Natural killer cell (primary cell): ENCODE data around the gene POLR2F. TPM values are rescaled to one million over a fixed set of nuclear protein-coding genes. Genes with fewer than 3 reads are reported as not detected.

Experiments
- ATAC-seq, 3 donors: fragments of 150-1000 bp in 2 of 3; fragments of 200-7000 bp in 1 of 3; cut with Tn5 transposase; 1 replicate in 1 of 3; 2 replicates in 2 of 3; pipeline ENCODE4 v1.10.0; 2021; ENCODE audit warnings: mild to moderate bottlenecking in 2 of 3, moderate library complexity in 2 of 3
- DNase-seq, 2 donors: peaks; one replicate each; pipeline versions ENCODE4 v3.0.0 to v3.0.0-alpha.2; 2013 to 2021; ENCODE audit warnings: mixed read lengths in 1 of 2
- H3K27ac ChIP-seq: one replicate; pipeline ENCODE4 v1.5.1; 2013; ENCODE audit warnings: mild to moderate bottlenecking, low read length
- H3K27me3 ChIP-seq: one replicate; pipeline ENCODE4 v1.6.1; 2013; ENCODE audit warnings: low read length; ENCODE audit not compliant: control insufficient read depth, insufficient read depth
- H3K36me3 ChIP-seq: one replicate; pipeline ENCODE4 v1.6.1; 2013; ENCODE audit warnings: low read length; ENCODE audit not compliant: control insufficient read depth, insufficient read depth
- H3K4me1 ChIP-seq: one replicate; pipeline ENCODE4 v1.6.1; 2013; ENCODE audit warnings: low read length; ENCODE audit not compliant: control insufficient read depth, insufficient read depth
- H3K4me3 ChIP-seq: one replicate; pipeline ENCODE4 v1.5.1; 2013; ENCODE audit warnings: low read length
- H3K9me3 ChIP-seq: one replicate; pipeline ENCODE4 v1.6.1; 2013; ENCODE audit warnings: low read length; ENCODE audit not compliant: control insufficient read depth, insufficient read depth
- H3K27ac Mint-ChIP-seq, 2 donors: one replicate each; pipeline ENCODE4 v1.8.0; 2022; ENCODE audit warnings: mild to moderate bottlenecking in 2 of 2, mixed read lengths in 2 of 2, moderate library complexity in 1 of 2
- H3K27me3 Mint-ChIP-seq, 2 donors: one replicate each; pipeline ENCODE4 v1.8.0; 2022; ENCODE audit warnings: low read depth in 2 of 2, mixed read lengths in 2 of 2
- H3K36me3 Mint-ChIP-seq: one replicate; pipeline ENCODE4 v1.8.0; 2022; ENCODE audit warnings: mixed read lengths
- H3K4me1 Mint-ChIP-seq, 2 donors: one replicate each; pipeline ENCODE4 v1.8.0; 2022; ENCODE audit warnings: mixed read lengths in 2 of 2
- H3K4me3 Mint-ChIP-seq: one replicate; pipeline ENCODE4 v1.8.0; 2022; ENCODE audit warnings: mild to moderate bottlenecking, moderate library complexity, mixed read lengths
- H3K9me3 Mint-ChIP-seq, 2 donors: one replicate each; pipeline ENCODE4 v1.8.0; 2022; ENCODE audit warnings: mixed read lengths in 2 of 2
- CTCF ChIP-seq: fragments of 200-600 bp; IDR thresholded peaks from one replicate; pipeline ENCODE4 v1.8.0; 2022; ENCODE audit warnings: antibody characterized with exemption
- WGBS: methylation state at CpG from one replicate; pipeline ENCODE4 v1.1.7; 2013; ENCODE audit warnings: missing lambda C conversion rate; ENCODE audit not compliant: insufficient coverage; 5-methylcytosine and 5-hydroxymethylcytosine counted together
- intact Hi-C: fragments of 100-400 bp; cut with micrococcal nuclease; formaldehyde crosslinking; loops from one replicate; pipeline ENCODE4 v1.14.2; 2022
- total RNA-seq, 4 donors: library from RNA; stranded (reverse); fragments of 120-200 nt in 1 of 4; gene quantifications; one replicate each; pipeline versions ENCODE4 v1.2.3 to v1.2.4, GENCODE V29; 2013 to 2022

Gene POLR2F
- total RNA-seq, 3 donors from 2014 or later (not counting 1 experiment from before 2014, with no cell fraction given), result 38.7 to 40.6 (median 38.8) TPM

- intact Hi-C loops, result no loop called here
- no peaks in the 10 kb centered on the region for H3K9me3 Mint-ChIP-seq
- 60% methylated on average over 7 of the region's 7 CpGs for WGBS
Observed at GRCh38 chr22:38017272-38017920, 63.9 kb downstream of the POLR2F start.

GRCh38 chr22:38017939-38018885 lies 64.7 kb downstream of the POLR2F start:
- no peaks in the 10 kb centered on the region for H3K27me3 ChIP-seq
- H3K9me3 ChIP-seq, result no peaks in the 10 kb centered on the region
- H3K9me3 Mint-ChIP-seq, result no peaks in the 10 kb centered on the region
- no peaks in the 10 kb centered on the region for H3K36me3 Mint-ChIP-seq
- WGBS, result 91% methylated on average over 12 of the region's 12 CpGs
- H3K4me1 ChIP-seq, result peaks cover 20% of the 10 kb centered on the region
- H3K27ac Mint-ChIP-seq, result peak overlapping the region in 1 of 2 donors; percentile 51
- DNase-seq (no peak), ATAC-seq (no peak)
- peaks cover 6 to 25% of the 10 kb centered on the region in 2 donors for H3K4me1 Mint-ChIP-seq
- no peak overlapping the region for H3K4me3 ChIP-seq
- no peak overlapping the region for H3K4me3 Mint-ChIP-seq
- TF ChIP-seq CTCF, result no peak
- intact Hi-C loops, result no loop called here
- H3K27me3 Mint-ChIP-seq, result peaks cover 0 to 4% of the 10 kb centered on the region in 2 donors
- no peak overlapping the region for H3K27ac ChIP-seq
- no peaks in the 10 kb centered on the region for H3K36me3 ChIP-seq

More at GRCh38 chr22:38017272-38017920, 63.9 kb downstream of the POLR2F start:
- TF ChIP-seq CTCF, result no peak
- peak in 1 of 3 donors; percentile 45 for ATAC-seq
- Mint-ChIP-seq H3K27ac (peak overlapping the region in 1 of 2 donors; percentile 31), H3K4me3 (no peak overlapping the region), H3K27me3 (peaks cover 0 to 4% of the 10 kb centered on the region in 2 donors), H3K36me3 (no peaks in the 10 kb centered on the region), H3K4me1 (peaks cover 6 to 25% of the 10 kb centered on the region in 2 donors)
- Histone ChIP-seq H3K4me3 (no peak overlapping the region), H3K4me1 (peaks cover 20% of the 10 kb centered on the region), H3K27ac (no peak overlapping the region), H3K9me3 (no peaks in the 10 kb centered on the region), H3K27me3 (no peaks in the 10 kb centered on the region), H3K36me3 (no peaks in the 10 kb centered on the region)
- no peak for DNase-seq

Other genes with a start within 250 kb of the POLR2F start
- 1 to 10 TPM in 1 of 3 donors, under 1 TPM in 2; 0.25 to 1.2 (median 0.28) TPM for gene GCAT, start 145.8 kb upstream of the POLR2F start, total RNA-seq
- under 1 TPM in 2 of 3 donors, not detected in 1; 0.24 to 0.32 TPM for gene GALR3, start 130.3 kb upstream of the POLR2F start, total RNA-seq
- gene ANKRD54, start 109.4 kb upstream of the POLR2F start, total RNA-seq, result 10 to 100 TPM; 23.0 to 28.7 (median 26.4) TPM
- gene EIF3L, start 104.3 kb upstream of the POLR2F start, total RNA-seq, result 100 to 1,000 TPM; 276 to 295 (median 291) TPM
- gene MICALL1, start 47.4 kb upstream of the POLR2F start, total RNA-seq, result 10 to 100 TPM; 24.6 to 34.3 (median 32.4) TPM
- not detected for gene C22orf23, start 98 bp upstream of the POLR2F start, total RNA-seq
- gene SOX10, start 30.9 kb downstream of the POLR2F start, total RNA-seq, result not detected
- 10 to 100 TPM; 28.4 to 30.9 (median 29.9) TPM for gene PICK1, start 103.7 kb downstream of the POLR2F start, total RNA-seq
- gene SLC16A8, start 130.5 kb downstream of the POLR2F start, total RNA-seq, result 1 to 10 TPM in 1 of 3 donors, not detected in 2; 1.0 TPM
- 1 to 10 TPM in 2 of 3 donors, under 1 TPM in 1; 0.99 to 1.9 (median 1.2) TPM for gene BAIAP2L2, start 157.0 kb downstream of the POLR2F start, total RNA-seq
- 100 to 1,000 TPM; 137 to 167 (median 145) TPM for gene PLA2G6, start 228.1 kb downstream of the POLR2F start, total RNA-seq
- 100 to 1,000 TPM; 168 to 215 (median 187) TPM for gene MAFF, start 248.3 kb downstream of the POLR2F start, total RNA-seq